HG02610 (cell line): Measurements from ENCODE around the gene MTAP.
A peak's percentile ranks its signal among the peaks of the same experiment; 100 is the strongest.

ENCODE experiments used
- ATAC-seq: cut with Tn5 transposase; IDR thresholded peaks from one replicate; pipeline ENCODE4 v1.9.1; 2021; ENCODE audit warnings: mild to moderate bottlenecking, moderate library complexity; ENCODE audit not compliant: unreplicated experiment

The MTAP gene

DNA sequence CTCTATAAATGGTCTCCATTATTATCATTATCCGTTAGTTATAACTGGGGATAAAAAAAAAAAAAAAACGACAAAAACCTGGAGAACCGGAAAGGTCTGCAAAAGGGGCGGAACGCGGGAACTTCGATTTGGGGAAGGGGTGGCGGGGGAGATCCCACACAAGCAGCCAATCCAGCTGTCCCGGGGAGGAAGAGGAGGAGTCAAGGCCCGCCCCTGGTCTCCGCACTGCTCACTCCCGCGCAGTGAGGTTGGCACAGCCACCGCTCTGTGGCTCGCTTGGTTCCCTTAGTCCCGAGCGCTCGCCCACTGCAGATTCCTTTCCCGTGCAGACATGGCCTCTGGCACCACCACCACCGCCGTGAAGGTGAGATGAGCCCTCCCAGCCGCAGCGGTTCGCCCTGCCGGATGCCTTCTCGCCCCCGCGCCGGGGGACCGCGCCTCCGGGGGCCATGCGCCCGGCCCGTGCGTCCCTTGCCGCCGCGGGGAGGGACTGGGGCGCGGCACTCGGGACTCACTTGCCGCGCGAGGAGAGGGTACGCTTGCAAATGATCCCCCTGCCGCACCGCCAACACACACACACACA is at the start of gene MTAP:
TSS of gene MTAP (plus strand) at position 219 of the 583 bp plus-strand sequence. CDS start at position 332, 113 bp downstream.
- ATAC-seq: peak; percentile 89

DNA sequence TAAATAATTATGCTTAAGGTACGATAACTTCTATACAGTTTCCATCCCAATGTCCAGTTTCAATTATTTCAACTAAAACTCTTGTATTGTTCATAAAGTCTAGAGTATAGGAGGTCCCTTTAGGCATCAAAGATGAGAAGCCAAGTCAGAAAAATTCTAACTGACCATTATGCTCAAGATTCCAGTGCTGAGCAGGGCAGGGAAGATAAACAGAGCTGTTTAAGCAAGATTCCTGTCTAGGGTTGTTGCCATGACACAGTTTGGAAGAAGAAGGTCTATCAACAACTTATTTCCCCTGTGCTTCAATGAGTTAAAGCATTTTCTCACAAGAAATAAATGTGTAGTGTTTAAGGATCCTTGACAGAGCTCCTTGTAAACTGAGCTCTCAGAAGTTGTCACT is 48.9 kb upstream of the MTAP start:
- no peak for ATAC-seq

DNA sequence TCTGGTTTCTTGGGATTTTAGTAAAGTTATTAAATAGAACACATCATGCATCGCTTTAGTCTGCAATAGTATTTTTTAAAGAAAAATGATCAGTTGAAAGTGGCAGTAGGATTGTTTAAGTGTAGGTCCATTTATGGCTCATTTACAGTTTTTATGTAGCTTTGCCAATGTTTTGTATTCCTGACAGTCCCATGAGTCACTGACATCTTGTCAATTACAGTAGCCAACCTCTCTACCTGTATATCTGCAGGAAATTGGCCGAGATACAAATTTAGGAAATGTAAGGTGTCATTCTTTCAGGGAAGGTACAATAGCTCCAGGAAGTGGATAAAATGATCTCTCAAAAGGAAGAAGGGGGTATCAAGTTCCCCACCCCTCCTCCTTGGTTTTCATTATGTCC is 47.7 kb upstream of the MTAP start:
- no peak for ATAC-seq

DNA sequence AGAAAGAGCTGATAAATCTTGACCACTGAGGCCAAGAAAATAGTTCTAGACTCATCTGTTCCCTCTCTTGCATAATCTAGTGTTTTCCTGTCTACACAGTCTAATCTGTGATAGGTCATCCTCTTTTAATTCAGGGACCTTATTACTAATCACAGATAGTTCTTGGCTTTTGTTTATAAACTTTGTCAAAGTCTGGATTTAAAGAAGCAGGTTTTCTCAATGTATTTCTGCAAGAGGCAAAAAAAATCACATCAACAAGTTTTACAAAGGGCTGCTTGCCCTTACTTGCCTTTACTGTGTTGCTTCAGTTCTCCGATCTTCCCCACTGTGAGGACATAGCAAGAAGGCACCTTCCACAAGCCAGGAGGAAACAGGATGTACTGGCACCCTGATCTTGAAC is 43.9 kb upstream of the MTAP start:
- ATAC-seq: no peak

DNA sequence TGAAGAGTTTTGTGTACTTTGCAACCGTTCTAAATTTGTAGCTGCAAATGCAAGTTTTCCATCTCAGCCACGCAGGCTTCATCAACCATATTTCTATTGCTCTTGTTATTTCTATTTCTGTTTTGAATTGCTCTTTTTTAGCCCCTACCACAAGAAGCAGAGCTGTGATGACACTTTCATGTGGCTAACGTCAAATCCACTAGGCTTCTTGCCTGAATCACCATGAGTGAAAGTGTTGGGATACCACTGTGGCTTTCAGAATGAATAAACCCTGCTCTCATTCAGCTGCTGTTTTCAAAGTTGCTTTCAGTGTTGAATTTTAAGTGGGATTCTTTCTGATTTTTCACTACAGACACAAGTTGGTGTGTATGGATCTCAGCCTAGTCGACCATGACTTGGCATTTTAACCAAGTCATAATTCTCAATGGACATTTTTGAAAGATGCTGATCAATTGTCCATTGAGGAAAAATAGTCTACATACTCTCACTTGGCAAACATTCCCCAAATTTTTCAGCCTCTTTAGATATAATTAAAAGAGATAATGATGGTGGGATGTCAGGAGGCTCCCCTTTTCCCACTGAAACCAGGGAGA is 41.0 kb upstream of the MTAP start:
- ATAC-seq: peak; percentile 98

DNA sequence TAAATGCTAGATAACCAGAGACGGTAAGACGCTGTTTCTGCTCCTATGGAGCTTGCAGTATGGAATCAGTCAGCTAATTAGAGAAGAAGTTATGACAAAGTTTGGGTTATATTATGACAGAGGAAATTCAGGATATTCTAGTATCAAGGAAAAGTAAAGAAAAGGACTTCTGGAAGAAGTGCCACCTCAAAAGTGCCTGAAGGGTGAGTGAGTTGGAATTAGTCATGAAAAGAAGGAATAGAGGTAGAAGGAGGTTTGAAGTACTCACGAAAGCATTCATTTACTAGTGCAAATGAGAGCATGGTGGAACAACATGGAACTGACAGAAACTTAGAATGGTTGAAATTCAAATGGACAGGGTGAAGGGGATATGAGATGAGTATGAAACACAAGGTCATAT is 40.4 kb upstream of the MTAP start:
- no peak for ATAC-seq

DNA sequence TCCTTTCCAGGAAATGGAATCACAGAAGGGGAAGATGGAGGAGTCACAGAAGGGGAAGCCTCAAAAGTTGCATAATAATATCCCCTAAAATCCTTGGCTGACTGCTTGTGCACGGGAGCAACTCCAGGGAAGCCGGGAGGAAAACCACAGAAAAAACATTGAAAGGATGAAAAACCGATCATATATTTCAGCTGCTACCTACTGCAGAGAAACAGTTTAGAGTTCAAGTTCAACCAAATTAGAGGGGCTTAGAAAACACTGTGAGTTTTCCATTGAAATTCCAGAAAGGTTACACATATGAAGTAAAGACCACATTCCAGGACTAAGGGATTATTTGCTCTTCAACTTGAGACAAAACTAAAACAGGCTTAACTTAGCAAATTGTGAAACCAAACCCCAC is 37.6 kb upstream of the MTAP start:
- ATAC-seq: no peak

DNA sequence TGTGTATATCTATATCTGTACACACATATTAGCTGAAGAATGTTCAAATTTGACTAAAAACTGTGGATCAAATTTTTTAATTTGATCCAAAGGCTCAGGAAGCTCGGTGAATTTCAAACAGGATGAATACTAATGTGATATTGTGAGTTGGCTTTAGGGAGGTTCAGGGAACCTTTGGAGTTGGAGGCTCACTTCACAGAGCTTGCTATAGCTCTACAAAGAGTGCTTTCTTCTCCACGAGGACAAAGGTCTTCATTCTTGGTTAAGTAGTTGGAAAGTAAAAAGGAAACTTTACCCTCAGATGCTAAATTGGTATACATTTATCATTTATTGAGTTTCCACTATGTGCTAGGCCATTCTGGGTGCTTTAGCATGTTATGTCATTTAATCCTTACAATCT is 36.3 kb upstream of the MTAP start:
- no peak for ATAC-seq

DNA sequence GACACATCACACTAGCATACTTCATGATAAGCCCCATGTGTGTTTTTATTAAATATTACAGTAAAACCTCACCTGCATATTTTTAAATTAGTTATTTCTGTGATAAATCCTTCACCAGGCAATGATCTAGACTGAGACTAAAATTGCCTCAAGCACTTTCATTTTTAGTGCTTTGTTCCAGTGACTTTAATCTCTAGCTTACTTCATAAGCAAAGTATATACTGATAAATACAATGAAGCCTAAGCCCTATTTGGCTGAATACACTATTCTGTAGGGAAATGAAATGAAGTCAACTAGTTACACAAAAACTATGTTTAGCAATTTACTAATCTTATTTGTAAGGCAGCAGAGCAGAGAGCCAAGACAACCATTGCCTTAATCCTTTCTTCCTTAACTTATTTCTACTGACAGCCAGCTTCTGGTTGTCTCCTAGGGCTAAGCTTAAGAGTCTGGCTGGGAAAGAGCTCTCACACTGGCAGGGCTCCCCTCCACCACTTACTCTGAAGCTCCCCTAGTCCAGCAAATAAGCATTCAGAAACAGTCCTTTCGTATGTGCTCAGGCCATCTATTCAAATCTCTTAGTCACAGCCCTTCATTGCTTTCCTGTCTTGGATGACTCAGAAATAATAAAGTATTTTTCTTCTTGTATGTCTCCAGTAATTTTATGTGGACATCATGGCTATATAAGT is 31.4 kb upstream of the MTAP start:
- no peak for ATAC-seq

DNA sequence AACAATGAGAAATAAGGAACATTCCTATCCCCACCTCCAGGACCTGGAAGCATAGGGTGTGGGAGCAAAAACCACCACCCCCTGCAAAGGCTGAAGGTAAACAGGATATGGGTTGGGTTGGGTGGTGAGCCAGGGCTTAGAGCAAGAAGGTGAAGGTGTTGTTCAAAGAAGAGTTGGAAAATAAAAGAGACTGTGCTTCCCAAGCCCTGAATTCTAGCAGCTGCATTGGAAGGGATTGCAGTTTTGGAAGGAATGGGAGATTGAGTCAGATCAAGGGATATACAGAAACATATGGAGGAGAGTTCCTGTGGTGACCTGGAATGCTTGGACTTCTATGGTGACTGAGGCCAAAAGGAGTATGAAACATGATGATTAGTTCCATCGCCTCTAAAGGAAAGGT is 24.7 kb upstream of the MTAP start:
- ATAC-seq: no peak

DNA sequence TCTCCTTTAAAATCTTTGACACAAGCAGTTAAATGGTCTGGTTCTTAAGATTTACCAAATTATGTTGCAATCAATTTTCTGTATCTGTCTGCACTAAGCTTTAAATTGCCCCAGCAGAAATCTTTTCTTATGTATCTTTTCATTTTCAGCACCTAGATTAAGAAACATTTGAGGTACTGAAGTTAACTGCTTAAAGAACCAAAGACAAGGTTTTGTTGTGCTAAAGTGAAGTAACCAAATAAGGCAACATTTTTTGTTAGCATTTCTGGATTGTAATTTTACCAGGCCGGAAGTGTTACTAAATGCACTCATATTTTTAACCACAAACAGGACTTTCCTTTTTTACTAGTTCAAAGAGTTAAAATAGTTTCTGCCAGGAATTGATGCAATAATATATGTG is 24.1 kb upstream of the MTAP start:
- no peak for ATAC-seq

DNA sequence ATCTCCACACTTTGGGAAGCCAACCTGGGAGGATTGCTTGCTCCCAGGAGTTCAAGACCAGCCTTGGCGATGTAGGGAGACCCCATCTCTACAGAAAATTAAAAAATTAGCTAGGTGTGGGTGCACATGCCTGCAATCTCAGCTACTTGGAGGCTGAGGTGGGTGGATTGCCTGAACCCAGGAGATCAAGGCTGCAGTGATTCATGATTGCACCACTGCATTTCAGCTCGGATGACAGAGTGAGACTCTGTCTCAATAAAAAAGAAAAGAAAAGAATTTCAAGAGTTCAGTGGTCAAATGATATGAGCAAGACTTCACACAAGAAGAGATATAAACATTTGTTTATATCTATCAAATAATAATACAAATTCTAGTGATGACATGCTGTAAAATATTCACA is 23.0 kb upstream of the MTAP start:
- ATAC-seq: no peak

DNA sequence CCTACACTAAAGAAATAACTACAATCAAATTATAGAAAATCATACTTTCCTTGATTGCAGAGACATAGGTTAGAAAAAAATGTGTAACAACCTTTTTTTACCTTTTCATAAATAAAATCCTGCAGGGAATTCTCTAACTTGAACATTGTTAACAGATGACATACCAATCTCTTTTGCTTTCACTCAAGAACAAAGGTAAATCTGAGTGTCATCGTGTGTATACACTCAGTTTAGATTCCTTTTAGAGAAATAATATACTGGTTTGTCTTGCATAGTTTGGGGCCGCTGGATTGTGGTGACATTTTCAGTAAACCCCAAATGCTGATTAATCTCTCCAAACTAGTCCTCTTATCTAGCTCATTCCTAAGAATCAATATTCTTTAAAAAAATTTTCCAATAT is 20.8 kb upstream of the MTAP start:
- no peak for ATAC-seq

DNA sequence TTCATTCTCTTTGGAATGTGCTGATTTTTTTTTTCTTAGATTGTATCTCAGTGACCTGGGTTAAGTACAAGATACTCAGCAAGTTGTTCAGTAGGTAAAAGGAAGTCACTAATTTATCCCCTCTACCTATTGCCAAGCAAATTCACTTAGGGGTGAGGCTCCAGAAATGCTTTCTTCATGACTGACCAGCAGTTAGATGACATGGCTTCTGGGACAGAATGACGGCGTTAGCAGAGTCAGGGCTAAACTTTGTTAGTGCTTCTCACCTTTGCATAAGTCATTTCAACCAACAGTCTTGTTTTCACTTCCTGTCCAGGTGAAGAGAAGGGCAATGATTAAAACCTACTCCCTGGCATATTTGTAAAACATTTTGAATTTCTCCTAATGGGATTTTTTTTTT is 20.2 kb upstream of the MTAP start:
- no peak for ATAC-seq

DNA sequence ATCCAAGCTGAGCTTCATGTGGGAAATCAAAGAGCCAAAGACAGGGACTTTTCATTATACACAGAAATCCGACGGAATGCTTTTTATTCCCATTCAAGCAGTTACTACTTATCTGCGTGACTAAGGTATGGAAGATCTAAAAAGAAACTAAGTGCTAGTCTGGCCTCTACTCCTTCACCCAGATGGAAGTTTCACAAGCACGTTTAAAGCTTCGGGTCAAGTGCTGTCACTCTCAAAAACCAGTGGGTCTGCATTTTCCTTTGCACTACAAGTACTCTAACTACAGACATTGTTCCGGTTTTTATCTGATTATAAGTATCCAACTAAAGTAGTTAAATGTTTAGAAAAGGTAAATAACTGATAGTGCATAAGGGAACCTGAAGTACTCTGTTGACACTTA is 13.7 kb upstream of the MTAP start:
- ATAC-seq: no peak

DNA sequence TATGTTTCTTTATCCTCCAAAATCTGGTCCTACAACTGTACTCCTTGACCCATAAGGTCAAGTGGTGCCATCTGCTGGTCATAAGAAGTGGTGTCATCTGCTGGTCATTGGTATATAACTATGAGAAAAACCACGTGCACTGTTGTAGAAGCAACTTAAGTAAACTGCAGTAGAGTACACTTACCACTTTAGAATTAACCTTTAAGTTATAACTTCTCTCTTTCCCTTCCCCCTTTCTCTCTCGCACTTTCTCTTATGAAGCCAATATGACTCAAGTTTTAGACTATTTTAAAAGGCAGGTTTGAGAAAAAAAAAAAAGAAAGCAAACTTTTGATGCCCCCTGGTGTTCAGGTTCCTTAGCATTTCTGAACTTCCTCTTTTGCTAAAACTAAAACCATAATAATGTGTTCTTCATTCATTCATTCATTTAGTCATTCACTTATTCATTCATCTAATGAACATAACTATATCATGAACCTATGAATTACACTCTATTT is 12.8 kb upstream of the MTAP start:
- peak; percentile 97 for ATAC-seq

DNA sequence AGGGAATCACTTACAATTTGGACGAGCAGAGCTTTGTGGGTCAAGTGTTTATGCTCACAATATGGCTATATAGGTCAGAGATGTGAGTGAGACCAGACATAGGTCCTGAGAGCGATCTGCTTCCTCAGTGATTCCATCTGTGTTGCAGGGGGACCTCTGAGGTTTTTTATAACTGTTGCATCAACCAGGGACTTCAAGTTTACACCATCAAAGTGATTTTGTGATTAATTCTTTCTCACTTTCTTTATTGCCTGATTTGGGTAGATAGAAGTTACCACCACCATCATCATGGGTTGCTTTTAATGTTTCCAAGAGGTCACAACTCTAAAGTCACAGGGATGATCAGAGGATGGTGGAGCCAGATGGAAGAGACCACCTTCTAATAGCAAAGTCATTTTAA is 7.0 kb upstream of the MTAP start:
- ATAC-seq: no peak

DNA sequence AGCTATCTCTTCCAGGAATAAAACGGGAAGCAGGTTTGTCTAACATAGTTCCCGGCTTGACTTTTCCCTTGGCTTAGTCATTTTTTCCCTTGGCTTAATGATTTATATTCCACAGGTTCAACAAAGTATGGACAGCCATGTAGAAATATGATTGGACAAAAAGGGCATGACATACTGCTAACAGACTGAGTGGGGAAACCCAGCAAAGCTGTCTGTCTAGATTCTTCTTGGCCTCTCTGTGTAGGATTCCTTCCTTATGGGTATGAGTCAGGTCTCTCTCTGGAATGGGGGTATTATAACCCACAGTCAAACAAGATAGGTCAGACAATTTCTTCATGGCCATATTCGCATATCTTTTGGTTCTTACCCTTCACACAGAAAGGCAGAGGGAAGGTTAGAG is 5.7 kb upstream of the MTAP start:
- ATAC-seq: no peak

DNA sequence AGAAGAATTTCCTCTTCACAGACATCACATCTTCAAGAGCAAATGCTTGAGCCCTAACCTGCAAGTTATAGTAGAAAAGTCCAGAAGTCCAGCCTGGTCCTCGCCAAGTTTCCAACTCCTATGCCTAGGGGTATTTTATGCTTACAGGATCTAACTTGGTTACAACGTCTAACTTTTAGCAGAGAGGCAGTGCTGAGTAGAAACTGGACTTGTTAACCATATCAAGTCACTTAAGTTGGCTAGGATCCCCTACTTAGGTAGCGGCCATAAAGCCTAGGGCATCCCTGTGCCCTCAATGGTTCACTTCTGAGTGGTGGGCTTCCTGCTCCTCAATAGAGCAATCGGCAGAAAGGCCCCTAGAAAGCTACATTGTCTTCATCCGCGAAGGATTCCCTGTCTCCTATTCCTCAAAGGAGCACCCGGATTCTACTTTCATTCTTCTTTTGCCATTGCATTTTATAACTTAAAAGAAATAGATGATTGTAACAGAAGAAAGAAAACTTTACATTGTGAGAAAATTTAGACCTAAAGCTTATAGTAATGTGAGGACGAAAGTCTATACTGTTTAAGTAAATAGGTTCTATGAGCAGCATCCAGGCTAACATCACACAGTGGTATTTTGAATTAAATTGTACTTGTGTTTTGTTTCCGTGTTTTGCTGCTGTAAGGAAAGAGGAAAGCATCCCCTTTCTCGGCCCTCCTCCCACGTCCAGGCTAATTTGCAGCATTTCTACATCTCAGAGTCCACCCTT is 1.3 kb upstream of the MTAP start:
- no peak for ATAC-seq

DNA sequence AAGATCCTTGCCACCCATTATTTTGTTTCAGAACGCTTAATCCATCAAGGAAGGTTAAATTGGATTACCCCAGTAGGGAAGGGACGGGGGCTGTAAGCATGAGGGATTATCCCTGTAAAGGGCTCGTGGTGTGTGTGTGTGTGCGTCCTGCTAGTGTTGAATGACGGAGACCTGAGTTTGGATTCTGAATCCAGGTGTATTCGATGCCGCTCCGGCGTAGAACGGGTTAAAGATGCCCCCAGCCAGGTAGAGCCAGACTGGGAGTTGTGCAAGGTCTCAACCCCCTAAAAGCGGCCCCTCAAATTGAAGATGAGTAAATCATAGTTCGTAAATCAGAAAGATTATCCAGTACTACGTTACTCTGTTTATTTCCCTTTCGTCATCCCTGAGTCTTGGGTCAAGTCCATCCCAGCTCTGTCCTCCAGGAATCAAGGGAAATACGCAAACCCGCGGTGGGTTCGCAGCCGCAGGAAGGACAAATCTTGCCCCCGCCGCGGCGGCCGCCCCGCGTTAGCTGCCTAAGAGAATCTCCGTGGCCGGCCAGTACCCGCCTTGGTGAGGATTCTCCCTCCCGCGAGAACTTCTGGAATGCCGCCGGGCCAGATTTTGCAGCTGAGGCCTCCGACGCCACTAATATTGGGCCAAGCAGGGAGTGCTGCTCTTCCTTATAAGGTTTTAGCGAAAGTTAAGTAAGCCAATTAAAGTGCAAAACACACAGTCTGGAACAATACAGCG is 586 bp upstream of the MTAP start:
- peak; percentile 14 for ATAC-seq

DNA sequence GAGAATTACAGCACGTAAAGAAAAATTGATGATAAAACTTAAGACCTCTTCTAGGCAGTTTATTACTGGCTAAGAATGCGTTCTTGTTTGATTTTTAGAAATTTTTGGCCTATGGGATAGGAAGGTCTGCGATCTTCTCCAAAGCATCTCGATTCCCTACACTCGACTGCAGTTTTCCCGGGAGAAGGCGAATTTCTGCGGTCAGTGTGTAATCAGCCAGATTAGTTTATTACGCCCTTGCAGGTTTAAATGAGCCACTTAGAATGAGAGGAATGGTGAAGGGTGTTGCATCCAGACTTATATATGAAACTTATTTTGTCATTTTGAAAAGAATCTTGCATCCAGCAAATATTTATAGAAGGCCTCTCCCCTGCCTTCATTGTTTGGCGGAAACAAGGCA is 1.2 kb downstream of the MTAP start:
- no peak for ATAC-seq
